Inferior parietal cortex (tissue), 1 donor: Measurements from ENCODE around the gene NEK7.

Experiments
- DNase-seq: peaks from one replicate; pipeline ENCODE4 v3.0.0-alpha.2; 2016; ENCODE audit errors: extremely low spot score

Gene NEK7

DNA sequence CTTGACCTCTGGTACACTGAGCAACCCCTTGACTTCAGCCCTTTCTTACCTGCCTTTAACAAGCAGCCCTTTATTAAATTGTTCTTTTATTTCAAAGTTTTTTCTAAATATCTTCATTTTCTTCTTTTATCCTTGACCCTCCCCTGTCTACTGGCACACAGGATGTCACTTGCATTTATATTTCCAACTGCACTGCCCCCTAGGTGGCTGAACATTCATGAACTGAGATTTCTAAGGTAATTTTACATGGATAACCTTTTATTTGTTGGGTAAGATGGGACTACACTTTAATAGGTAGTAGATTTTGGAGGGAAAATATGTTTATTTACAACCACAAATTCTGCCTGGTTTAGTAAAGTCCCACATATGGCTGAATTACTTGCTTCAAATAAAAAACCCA lies 193.7 kb downstream of the NEK7 start:
- DNase-seq: no peak

DNA sequence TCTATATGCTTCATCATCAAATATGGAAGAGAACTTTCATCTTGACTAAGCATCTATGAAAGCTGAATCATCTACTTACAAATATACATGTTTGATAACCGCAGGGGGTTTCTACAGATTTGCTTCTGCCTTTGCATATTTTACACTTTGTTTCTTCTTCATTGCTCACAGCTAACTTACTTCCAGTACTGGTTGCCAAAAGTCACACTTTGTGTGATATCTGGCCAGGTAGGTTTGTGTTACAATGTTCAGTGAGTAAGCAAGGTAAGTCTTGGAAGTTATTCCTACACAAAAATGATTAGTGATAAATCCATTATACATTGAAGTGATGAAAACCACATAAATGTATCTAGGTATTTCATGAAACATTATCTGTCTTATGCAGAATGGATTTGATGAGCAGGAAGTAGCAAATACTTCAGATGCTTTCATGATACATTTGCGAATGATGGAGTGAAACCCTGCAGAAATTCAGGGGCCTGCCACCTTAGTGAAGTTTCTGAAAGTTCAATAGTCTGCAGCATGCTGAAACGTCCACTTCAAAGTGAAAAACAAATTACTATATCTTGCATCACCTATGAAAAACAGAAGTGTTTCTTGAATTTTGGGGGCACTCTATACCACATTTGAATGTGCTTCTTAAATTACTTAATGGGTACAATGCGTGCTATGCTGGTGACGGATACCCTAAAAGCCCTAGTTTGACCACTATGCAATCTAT lies 196.3 kb downstream of the NEK7 start:
- no peak for DNase-seq

DNA sequence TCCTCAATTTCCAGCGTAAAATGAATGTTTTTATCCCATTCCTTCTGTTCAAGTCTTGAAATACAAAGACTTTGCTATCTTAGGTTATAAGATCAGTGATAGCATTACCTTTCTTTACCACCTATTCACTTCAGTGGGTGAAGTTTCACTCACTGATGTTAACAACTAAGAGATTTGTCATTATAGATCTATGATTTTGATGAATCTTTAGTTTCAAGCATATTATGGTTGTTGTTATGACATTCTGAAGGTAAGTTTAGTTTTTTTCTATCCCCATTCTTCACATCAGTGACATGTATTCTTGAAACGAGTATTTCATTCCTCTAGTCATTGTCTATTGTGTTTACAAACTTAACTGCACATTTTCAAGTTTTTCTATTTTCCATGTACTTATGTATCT lies 201.1 kb downstream of the NEK7 start:
- no peak for DNase-seq

DNA sequence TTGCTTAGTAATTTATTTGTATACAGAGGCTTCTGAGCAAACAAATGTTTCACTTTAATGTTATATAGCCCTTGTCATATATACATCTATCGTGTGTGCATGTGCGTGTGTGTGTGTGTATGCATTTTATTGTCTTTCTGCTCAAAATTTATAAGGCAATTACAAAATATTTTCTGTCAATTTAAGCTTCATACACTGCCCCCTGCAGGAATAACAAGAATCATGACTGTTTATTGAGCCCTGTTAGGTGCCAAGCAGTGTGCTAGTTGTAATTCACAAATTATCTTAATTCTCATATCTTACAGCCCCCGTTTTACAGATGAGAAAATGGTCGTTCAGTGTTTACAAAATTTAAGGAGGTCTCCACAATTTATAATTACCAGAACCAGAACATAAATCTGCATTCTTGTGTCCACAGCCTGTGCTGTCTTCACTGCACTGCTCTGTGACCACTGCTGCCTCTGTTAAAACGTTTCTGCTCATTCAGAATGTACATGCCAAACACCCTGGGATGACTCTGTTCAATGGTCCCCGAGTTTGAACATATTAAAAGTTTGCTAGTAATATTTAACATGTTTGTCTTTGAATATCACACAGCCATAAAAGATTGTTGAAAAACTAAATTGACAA lies 202.3 kb downstream of the NEK7 start:
- peak; percentile 27 for DNase-seq

DNA sequence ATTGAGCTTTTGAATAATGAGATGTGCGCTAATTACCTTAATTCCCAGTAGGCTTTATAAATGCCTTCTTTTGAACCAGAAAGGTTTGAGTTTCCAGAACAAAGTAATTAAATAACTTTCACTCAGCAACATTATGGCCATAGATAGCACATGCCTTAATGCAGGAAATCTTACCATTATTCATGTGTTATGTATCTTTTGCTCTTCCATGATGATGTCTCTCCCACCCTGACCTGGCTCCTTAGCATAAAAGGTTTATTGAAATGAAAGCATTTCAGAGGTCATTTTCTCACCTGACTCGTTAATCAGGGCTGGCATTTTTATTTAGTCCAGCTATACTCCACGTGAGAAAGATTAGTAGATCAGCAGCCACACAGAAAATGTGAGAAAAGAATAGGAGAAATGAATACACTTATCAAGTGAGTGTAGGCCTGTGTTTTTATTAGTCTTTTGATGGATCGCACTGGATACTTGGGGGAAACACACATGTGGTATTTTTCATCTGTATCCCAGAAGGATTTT lies 203.5 kb downstream of the NEK7 start:
- no peak for DNase-seq

DNA sequence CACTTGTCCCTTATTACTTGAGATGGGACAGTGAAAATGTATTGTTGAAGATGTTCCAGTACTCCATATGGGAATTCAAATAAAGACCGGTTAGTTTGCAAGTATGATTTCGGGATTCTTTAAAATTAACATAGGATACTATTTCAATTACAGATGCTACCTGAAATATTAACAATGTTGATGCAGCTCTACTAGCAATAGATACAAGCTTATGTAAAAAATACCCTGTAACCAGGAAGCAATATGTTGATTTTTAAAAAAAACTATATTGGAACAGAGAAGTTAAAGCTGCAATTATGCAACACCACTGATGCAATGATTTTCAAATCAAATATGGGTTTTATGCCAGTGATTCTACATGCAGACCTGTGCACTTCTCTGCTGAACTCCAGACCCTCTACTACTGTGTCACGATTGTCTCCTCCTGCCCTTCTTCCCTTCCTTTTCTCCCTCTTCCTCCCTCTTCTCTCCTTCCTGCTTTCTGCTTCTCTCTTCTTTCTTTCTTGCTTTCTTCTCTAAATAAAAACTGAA lies 204.5 kb downstream of the NEK7 start:
- DNase-seq: no peak

DNA sequence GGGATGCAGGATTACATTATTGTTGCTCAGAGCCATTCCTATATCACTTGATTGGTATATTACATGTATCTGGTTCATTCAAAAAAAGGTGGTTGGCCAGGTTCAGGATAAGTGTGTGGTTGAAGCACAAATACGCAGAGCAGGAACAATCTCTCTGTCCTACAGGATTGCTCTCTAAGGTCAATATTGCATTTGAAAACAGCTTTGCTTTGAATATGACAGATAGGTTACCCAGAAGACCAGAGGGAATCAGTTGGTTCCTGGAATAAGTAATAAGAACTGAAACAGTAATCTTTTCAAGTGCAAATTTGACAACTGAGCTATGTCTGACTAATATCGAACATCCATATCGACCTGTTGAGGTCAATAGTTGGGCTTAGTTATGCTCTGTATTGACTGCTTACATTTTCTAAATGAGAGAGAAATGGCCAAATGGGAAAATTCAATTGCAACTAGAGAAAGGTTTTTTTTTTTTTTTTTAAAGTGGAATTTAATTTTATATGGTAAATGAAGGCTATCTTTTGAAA lies 206.9 kb downstream of the NEK7 start:
- no peak for DNase-seq

DNA sequence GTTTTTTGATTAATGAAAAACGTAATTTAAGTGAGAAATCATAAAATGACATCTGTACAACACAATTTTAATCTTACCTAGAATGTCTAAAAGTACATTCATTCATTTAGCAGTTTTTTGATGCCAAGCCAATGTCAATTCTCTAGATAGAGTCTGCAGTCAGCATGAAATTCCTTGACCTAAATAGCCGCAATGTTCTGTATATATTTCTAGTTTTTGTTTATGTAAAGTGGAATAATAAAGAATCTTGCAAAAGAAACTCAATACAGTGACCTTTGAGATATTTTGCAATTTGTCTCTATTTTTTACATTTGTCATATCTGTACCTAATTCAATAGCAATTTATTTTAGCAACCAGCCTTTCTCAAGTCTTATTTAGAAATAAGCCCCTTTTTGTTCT lies 207.7 kb downstream of the NEK7 start:
- DNase-seq: no peak

DNA sequence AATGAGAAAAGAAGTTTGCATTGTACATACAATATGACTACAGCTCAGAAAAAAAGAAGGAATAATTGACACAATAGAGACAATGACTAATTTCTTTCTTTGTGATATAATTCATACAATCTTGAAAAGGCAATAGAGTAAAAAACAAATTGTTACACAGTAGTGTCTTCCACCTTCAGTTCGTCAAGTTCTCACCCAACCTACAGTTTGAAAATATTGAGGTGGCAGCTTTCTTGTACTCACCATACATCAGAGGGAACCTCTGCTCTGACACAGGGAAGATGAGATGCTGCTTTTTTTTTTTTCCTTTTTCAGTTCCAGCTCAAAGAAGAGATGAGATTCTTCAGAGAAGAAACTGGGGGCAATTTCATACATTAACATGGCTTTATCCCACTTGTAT lies 210.5 kb downstream of the NEK7 start:
- no peak for DNase-seq

DNA sequence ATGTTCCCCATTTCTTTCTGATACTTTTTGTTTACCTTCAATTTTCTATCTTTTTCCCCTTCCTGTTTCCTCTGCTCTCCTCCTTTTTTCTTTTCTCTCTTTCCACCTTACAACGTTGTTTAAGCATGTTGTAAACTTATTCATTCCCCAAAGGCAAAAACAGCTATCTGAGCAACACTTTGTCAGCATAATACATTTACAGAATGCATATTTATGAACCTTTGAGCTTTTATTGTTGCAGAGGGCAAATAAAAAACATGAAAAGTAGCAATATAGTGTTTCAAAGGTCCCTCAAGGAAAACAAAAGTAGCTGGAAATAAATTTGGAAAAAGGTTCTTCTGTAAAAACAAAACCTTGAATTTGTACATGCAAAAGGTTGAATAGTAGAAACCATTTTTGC lies 214.2 kb downstream of the NEK7 start:
- no peak for DNase-seq
